Activated T-cell treated with anti-CD3 and anti-CD28 coated beads for 24 hours (primary cell): ENCODE results near the gene UBE2C.
"Not testable (repeated sequence)": the region's sequence is repeated elsewhere in the genome, so short reads cannot be mapped to it uniquely, and the experiment has no call there.

Experiments used
- DNase-seq: peaks from one replicate; pipeline ENCODE4 v3.0.0-alpha.2; 2020; ENCODE audit warnings: low read depth

Gene UBE2C

DNA sequence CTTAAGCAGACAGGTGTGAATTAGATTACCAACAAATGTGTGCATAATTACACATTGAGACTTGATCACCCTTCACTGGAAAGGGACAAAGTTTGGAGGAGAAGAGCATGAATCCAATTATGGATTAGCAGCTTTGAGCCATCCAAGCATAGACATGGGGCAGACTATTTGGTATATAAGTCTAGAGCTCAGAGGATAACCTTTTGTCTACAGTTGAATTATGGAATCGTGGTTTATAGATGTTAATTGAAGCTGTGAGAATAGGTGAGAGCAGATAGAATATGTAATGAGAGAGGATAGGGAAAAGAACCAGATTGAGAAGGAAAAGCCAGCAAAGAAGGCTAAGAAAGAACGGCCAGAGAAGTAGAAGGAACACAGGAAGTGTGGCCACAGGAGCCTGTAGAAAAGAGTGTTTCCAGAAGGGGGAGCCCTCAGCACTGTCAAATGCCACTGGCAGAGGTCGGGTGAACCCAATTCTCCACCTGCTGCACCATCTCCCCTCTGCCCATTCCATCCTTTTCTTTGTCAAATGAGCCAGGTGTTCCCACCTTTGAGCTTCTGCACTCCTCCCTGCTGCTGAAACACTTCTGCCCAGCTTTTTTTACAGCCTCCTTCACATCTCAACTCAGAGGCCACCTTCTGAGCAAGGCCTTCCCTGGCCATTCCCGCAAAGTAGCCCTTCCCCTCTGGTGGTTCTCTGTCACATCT lies 13.4 kb upstream of the UBE2C start:
- peak; percentile 54 for DNase-seq

DNA sequence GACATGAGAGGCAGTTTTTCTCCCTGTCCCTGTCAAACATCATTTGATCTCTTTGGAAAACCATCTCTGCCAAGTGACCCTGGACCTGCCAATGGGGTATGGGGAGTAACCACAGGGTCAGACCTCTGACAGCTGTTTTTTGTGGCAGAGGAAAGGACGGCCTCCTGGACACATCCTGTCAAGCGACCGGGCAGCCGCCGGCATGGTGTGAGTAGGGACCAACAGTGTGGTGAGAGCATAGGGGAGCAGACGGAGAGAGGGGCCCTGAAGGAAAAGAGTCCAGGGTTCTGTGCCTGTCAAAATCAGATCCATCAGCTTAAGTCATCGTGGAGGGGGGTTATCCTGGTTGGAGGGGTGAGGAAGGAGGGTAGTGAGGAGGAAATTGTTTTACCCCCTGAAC lies 10.6 kb upstream of the UBE2C start:
- no peak for DNase-seq

DNA sequence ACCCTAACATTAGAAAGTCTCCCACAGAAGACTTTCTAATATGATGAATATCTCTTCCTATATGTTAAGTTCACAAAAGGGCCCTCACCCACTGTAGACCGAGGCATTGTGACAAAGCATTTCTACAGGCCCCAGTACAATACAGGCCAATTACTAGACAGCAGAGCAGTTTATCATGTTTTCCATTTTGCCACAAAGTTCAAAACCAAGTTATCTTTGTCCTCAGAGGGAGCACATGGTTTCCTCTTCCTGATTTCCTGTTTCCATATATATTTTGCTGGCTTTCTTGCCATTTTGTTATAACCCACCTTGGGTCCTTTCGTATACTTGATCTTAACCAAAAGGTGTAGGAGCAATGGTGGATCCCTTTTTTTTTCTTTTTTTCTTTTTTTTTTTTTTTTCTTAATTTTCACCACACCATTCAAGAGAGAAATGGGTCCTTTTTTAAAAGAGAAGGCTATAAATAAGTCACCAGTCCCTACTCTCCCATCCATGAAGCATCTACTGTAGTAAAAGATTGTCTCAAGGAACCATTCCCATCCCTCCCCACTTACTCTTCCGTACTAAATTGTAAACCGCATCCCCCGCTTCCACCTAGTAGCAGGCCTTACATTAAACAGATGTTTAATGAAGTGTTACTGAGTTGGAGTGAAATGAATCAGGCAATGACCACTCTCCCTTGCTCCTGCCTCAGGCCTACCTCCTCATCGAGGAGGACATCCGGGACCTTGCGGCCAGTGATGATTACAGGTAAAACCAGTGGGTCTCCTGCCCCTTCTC lies 2.1 kb upstream of the UBE2C start:
- no peak for DNase-seq

DNA sequence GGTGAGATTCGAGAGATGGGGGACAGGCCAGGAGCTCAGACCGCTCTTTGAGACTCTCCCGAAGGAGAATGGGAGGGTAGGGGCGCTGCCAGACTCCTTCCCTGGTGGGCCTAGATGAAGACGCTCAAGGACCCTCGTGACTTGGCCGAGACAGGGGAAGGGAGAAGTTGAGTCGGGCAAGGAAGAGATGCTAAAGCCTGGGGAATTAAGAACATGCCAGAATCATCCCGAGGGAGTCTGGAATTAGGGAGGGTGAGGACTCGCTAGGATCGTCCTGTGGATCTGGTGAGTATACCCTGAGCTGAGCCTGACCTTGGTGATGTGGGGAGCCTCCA lies 529 bp downstream of the UBE2C start:
- DNase-seq, result no peak

DNA sequence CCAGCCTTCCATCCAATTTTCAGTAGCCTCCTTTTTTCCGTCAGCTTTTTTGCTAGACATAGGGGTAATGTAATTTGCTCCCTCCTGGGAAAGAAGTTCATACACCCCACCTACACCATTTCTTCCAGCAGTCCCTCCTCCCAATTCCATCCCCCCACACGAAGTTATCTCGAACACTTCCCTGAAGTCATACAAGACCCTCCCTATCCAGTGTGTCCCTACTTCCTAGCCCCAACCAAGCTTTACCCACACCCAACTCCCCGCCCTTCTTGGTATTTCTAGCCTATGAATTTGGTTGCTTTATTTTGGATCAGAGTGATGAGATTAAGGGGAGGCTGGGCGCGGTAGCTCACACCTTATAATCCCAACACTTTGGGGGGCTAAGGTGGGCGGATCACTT lies 1.0 kb downstream of the UBE2C start:
- DNase-seq, result no peak

DNA sequence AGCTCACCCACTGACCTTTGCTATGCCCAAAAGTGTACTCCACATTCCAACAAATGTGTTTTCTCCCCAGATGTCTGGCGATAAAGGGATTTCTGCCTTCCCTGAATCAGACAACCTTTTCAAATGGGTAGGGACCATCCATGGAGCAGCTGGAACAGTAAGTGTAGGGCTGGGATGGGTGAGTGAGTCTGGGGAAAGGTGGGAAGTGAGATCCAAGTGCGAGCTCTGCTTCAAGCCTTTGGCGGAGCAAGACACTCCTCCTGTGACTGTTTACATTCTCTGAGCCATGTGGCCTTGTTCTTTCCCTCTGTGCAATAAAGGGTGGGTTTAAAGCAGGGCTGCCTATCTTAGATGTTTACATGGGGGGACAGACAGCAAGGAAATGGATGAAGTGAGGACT lies 1.9 kb downstream of the UBE2C start:
- DNase-seq, result no peak

DNA sequence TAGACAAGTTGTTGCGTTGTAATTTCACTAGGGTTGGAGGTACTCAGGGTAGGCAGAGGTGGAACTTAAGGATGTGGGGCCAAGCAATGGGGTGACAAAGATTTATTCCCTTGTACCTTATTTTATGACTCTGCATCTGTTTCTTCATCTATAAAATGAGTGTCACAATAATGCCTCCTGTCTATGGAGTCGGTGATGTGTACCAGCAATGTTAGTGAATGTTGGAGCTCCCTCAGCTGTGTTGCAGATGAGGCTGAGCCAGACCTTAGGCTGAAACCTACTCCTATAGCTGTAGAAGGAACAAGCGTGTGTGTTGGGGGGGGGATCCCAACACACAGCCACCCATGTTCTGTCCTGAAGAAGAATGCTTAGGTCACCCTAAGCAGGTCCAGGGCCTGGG lies 4.5 kb downstream of the UBE2C start:
- DNase-seq, result no peak

DNA sequence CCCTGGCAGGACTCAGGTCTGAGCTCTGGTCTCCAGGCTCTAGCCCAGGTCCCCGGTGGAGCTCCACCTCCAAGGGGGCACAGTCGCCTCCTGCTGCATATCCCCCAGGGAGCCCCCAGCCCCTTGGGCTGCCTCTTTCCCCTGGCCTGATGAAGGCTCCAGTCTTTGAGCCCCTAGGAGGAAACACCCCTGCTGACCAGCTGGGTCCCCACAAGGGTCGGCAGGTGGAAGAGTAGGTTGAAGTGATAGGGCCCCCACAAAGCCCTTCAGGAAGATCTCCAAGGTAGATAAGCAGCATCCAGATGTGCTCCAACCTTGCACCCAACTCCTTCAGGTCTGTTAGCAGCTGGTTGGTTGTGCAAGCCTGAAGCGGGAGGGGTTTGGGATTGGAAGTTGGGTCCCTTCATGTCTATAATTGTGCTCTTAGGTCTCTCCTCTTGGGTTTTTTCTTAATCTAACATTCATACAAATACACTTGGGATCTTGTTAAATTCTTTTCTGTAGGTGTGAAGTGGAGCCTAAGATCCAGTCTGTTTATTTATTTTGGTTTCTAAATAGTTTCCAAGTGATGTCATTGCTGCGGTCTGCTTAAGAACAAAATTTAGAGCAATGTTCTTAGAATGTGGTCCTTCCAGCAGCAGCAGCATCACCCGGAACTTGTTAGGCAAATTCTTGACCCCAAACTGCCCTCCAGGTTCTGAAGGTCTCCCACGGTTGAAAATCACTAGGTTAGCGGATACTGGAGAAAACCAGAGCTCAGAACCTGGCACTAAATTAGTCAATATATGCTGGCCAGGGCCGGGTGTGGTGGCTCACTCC lies 5.1 kb downstream of the UBE2C start:
- no peak for DNase-seq

DNA sequence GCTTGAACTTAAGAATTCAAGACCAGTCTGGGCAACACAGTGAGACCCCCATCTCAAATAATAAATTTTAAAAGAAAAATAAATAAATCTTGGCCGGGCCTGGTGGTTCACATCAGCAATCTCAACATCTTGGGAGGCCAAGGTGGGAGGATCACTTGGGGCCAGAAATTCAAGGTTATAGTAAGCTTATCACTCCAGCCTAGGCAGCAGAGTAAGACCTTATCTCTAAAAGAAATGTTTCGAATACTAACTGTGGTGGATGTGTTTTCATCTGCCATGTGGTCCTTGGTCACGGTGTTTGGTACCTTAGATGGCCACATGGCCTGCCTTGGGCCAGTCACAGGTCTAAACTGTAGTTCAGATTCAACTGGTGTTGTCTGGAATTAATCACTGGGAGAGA lies 5.8 kb downstream of the UBE2C start:
- no peak for DNase-seq

DNA sequence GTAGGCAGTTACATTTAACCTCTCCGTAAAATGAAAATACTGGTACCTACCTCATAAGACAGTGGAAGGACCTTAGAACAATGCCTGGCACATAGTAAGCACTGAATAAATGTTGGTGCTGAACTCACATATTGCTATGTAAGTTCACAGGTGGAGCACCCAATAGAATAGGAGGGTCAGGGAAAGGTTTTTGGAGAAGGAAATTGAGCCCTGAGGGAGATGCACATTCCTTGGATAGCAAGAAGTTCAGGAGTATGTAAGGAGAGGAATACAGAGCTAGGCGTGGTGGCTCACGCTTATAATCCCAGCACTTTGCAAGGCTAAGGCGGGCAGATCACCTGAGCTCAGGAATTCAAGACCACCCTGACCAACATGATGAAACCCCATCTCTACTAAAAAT lies 7.0 kb downstream of the UBE2C start:
- DNase-seq, result no peak

DNA sequence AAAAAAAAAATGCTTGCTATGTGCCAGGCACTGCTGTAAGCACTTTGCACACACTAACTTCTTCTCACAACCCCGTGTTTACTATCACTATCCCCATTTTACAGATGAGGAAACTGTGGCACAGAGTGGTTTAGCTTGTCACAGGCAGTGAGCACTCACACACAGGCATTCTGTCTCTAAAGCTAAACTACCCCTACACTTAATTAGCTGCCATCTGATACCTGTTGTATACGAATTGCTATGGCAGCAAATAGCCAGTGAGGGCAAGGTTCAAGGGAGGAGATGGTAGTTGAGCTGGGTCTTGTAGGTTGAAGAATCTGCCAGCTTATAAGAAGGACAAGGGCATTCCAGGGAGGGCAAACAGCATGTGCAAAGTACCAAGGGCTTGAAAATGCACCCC lies 9.5 kb downstream of the UBE2C start:
- no peak for DNase-seq

DNA sequence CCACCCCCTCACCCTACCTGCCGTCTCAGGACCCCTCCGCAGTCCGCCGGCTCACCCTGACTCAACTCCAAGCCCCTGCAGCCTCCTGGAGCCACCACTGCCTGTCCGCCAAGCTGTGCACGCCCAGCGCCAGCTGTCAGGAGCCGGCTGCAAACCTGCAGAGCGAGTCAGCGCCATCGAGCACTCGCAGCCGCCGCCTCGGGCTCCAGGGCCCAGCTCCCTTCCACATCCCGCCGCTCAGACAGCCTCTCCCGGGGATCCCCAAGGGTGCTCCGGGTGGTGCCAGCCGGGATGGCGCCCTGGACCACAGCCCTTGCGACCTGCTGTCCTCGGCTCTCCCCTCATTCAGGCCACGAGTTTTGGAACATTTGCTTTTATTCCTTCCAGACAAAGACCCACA lies 10.4 kb downstream of the UBE2C start:
- no peak for DNase-seq

DNA sequence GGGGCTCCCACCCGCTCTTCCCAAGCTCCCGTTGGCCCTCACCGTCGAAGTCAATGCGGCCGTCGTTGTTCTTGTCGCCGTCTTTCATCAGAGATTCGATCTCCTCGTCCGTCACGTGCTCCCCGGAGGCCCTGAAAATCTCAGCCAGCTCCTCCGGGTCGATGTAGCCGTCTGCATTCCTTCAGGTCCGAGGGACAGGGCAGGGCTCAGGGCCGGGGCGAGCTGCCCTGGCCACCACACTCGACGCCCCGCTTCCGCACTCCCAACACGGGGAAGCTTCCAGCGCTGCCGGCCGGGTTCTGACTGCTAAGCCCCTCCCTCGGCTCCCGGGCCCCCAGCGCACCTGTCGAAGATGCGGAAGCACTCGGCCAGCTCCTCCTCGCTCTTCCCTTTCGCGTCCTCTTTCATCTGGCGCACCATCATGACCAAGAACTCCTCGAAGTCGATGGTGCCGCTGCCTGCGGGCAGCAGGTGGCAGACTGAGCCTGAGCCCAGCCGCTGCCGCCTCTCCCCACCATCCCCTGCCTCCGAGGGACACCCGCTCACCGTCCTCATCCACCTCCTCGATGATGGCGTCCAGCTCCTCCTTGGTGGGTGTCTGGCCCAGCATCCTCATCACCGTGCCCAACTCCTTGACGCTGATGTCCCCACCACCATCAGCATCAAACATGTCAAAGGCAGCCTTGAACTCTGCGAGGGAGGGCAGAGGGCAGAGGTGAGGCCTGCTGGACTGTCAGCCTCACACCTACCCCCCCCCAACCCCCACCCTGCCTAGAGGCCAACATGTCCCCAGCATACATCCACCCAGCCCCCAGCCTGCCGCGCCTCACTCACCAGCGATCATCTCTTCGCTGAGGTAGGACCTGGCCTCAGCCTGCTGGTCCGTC lies 11.7 kb downstream of the UBE2C start:
- peak; percentile 33 for DNase-seq

DNA sequence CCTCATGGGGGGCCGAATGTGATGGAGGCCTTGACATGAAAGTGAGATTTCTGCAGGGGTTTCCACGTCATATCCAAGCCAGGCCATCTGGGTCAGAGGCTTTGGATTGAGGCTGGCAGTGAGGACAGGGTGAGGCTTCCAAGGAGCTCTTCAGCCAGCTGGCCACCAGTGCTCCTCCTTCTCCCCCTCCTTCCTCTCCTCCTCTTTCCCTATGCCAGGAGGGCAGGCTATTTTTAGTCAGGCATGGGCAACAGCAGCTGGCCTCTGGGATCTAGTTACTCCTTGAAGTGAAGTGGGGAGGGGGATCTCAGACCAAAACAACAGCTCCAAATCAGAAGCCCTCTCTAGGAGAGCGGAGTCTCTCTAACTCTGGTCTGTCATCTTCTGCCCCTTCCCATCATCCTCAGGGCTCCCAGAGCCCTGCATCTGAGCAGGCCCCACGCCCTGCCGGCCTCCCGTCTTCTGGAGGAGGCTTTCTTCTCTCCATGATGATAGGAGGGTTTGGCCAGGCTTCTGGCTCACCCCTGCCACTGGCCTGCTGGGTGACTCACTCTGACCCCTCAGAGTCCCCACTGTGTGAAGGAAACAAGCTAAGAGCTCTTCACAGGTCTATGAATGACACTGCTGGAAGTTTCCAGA lies 14.1 kb downstream of the UBE2C start:
- DNase-seq, result no peak

DNA sequence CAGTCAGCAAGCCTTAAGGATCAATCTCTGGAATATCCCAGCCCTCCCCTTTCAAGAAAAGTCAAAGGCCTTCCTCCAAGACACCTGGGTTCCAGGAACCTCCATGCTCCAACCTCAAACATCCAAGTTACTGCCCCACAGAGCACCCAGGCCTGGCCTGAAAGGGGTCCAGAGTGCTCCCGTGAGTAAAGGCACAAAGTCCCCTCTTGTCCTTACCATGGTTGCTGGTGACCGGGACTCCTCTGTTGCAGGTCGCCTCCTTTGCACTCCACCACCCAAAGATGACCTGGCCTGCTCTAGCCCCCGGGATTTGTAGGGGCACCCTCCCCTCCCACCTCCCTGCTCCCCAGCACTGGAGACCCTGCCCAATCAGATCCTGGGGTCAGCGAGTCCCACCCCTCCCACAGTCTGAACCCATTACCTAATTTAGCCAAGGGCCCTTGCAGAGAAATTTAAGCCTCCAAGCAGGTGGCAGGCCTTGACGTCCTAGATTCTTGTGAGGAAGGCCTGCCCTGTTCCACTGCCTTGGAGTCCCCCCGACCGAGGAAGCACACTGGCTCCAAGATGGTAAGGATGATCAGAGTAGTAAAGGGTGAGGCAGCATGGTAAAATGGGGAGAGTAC lies 14.7 kb downstream of the UBE2C start, which contains the start of gene TNNC2:
TSS of gene TNNC2 (minus strand) at position 283 of the 623 bp plus-strand sequence. CDS start at position 219, 64 bp downstream.
- DNase-seq, result no peak

DNA sequence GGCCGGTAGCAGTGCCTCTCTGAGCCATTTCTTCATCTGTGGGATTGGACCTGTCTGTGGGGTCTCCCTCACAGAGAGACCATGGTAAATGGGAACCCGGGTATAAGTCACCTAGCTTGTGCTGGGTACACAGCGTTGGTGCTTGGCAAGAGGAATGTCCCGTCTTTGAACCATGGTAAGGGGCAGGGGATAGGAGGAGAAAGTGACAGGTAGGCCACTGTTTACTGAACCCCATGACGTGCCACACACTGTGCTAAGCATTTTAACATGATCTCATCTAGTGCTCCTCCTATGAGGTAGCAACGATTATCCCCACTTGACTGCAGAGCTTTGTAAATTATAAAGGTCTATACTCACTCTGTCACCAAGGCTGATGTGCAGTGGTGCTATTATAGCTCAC lies 15.3 kb downstream of the UBE2C start:
- no peak for DNase-seq

DNA sequence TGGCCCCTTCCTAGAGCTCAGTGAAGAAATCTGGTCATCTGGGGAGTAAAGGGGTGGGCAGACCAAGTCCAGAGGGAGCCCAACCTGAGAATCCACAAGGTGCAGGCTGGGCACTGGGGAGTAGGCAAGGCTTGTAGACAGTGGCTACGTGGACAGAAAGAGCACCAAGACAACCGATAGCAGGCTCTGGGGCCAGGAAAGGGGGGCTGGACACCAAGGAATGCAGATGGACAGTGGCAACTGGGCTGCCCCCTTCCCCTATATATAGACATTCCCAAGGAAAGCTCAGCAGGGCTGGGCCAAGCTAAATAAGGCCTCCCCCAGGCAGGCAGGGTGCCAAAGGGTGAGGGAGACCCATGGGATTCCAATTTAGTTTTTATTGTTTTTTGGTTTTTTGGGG lies 16.1 kb downstream of the UBE2C start:
- no peak for DNase-seq

DNA sequence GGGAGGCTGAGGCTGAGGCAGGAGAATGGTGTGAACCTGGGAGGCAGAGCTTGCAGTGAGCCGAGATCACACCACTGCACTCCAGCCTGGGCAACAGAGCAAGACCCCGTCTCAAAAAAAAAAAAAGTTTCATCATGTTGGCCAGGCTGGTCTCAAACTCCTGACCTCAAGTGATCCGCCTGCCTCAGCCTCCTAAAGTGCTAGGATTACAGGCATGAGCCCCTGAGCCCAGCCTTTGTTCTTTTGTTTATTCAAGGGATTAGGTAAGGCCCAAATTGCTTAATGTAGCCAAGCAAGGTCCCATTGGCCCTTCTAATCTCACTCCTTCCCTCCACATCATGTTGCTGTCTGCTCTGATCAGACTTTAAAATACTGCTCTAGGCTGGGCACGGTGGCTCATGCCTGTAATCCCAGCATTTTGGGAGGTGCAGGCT lies 17.2 kb downstream of the UBE2C start:
- not testable (repeated sequence) for DNase-seq

DNA sequence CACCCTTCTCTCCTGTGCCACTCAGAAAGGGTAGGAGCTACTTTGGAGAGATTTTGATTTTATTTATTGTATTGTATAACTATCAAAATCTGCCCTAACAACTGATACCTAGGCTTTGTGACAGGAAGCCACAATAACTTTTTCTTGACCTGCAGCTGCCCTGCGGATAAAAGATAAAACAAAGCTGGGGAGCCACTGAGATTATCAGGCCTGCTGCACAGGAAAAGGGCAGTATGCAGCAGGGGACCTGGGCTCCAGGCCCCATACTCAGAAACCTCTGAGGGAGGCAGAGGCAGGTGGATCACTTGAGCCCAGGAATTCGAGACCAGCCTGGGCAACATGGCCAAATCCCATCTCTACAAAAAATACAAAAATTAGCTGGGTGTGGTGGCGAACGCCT lies 20.2 kb downstream of the UBE2C start:
- DNase-seq, result no peak

DNA sequence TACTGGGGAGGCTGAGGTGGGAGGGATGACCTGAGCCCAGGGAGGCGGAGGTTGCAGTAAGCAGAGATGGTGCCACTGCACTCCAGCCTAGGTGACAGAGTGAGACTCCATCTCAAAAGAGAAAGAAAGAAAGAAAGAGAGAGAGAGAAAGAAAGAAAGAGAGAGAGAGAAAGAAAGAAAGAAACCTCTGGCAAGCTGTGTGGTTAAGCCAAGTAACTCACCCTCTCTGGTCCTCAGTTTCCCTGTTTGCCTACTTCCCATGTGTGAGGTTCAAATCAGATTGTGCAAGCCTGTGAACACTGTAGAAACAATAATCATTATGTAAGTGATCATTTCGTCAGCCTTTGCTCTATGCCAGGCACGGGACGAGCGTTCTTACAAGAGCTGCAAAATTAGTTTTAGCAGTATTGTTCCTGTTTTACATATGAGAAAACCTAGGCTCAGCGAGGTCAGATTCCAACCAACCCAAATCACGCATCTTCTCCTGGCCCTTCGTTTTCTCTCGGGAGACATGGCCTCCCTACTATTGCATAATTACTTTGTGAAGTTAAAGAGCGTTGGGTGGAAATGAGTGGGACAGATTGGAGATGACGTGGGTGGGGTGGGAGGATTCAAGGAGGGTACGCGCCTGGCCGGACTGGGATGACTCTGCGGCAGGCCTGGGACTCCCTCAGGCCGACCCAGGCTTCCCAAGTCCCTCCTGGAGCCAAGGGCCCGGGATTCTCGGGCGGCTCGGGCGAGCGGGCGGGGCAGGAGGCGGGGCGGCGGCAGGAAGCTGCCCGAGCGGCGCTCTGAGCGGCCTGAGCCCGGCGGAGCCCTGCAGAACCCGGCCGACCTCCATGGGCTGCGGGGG lies 20.8 kb downstream of the UBE2C start, which contains the start of gene SNX21:
TSS of gene SNX21 (plus strand) at position 770 of the 853 bp plus-strand sequence. CDS start 121 bp downstream, outside the sequence.
- DNase-seq, result no peak
